ENCODE results near the gene HIPK4.
"Not testable (repeated sequence)": the region's sequence is repeated elsewhere in the genome, so short reads cannot be mapped to it uniquely, and the experiment has no call there.

The HIPK4 gene

DNA sequence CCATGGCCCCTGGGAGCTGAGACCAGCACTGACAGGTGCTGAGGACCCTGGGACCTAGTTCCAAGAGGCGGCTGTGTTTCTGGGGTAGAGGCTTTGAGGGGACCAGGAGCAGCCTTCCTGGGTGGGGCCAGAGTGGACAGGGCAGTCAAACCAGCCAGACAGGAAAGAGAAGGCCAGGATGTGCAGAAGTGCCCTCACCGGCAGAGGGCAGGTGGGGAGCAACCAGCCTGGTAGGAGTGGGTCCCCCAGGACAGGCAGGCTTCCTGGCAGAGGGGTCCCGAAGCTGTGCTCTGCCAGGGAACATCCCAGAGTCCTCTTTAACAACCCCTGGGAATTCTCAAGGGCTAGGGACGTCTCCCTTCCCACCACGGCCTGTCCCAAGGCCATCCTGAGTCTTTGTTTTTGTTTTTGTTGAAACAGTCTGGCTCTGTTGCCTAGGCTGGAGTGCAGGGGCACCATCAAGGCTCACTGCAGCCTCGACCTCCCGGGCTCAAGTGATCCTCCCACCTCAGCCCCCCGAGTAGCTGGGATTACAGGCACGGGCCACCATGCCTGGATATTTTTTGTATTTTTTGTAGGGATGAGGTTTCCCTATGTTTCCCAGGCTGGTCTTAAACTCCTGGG is 3.0 kb upstream of the HIPK4 start:
- DNase-seq: no peak

DNA sequence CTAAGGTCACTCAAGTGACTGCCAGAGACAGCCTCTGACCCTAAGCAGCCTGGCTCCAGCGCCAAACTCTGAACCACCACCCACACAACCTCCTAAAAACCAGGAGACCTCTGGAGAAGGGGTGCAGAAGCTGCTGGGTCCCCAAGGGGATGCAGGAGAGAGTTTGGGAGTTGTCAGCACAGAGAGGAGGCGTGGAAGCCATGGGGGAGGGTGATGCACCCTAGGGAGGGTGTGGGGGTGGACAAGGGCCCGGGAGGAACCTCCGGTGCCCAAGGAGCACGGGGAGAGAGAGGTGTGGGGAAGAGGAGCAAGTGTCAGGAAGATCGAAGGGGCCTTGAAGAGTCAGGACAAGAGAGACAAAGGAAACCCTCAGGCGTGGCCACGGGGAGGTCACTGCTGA is 2.1 kb upstream of the HIPK4 start:
- DNase-seq: no peak

DNA sequence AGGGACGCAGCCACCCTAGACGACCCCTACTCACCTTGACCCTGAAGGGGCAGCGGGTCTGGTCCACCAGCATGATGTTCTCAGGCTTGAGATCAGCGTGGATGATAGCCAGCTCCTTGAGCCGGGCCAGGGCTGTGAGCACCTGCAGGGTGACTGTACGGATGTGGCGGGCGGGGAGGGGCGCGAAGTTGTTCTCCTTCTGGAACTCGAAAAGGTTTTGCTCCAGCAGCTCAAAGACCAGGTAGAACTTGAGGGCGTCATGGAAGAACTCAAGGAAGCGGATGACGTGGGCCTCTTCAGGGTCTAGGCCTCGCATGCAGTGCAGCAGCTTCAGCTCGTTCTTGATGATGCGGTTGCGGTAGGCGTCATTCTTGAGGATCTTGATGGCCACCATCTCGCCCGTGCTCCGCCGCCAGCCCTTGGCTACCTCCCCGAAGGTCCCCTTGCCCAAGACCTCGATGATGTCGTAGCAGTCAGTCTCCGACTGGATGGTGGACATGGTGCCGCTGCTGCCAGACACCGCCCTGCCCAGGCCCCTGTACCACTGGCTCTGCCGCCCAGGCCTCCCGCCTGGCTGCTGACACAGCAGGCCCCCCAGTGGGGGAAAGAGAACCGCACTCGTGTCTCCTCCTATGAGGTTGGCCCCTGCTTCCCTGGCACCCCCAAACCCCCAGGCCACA is 437 bp downstream of the HIPK4 start:
- DNase-seq: no peak

DNA sequence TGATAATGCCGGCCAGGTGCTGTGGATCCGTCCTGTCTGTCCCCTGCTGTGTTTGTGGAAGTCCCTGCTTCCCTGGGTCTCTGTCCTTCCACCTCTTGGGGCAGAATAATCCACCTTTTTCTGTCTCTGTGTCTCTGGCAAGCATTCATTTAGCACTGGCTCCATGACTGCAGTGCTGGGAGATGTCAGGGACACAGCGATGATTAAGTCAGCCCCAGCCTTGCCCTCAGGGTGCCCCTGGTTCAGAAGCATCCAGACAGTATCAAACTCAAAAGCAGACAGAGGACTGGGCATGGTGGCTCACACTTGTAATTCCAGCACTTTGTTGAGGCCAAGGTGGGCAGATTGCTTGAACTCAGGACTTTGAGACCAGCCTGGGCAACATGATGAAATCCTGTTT is 1.5 kb downstream of the HIPK4 start:
- DNase-seq: no peak

DNA sequence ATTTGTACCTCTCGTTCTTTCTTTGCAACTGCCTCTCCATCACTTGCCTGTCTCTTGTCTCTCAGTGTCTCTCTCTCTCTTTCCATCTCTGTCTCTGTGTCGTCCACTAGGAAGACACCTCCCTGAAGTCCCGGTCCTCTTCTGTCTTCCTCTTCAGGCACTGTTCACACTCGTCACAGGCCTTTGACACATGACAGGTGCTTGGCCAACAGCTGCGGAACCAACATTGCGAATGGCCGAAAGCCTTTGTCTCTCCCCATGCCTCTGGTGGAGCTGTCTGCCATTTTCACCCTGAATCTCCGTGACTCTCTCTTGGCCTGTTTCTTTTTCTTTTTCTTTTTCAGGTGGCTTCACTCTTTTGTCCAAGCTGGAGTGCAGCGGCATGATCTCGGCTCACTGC is 2.8 kb downstream of the HIPK4 start:
- no peak for DNase-seq

DNA sequence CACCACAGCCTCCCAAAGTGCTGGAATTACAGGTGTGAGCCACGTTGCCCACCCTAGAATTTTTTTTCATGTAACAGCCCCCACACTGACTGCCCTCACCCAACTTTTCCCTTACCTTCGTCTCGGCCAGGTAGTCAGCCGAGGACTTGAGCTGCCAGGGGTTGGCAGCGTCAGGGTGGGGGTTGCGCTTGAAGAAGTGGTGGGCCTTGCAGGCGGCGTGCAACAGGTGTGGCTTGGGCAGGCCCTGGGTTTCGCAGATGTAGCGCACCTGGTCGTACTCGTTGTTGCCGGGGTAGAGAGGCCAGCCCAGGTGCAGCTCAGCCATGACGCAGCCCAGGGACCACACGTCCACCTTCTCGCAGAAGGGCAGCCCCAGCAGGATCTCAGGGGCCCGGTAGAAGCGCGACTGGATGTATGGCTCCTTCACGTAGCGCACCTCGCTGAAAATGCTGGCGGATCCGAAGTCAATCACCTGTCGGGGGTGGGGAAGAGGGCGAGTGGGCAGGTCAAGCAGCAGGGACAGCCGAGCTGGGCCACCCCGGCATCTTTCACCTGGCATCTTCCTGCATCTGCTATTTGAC is 6.2 kb downstream of the HIPK4 start:
- DNase-seq: no peak

DNA sequence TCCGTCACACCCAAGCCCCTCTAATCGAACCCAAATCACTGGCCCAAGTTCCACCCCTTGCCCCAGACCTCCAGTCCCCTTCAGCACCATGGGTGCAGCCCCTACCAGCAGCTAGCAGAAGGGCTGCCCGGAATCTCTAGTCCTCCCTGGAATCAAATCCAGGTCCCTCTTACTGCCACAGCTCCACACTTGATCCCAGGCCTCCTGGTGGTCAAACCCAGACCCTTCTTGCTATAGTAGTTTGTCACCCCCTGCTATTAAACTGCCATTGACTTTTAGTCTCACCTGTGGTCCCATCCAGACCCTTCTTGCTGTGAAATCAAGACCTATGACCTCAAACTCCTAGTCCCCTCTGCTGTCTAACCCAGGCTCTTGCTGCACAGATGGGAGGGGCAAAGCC is 8.7 kb downstream of the HIPK4 start:
- no peak for DNase-seq

DNA sequence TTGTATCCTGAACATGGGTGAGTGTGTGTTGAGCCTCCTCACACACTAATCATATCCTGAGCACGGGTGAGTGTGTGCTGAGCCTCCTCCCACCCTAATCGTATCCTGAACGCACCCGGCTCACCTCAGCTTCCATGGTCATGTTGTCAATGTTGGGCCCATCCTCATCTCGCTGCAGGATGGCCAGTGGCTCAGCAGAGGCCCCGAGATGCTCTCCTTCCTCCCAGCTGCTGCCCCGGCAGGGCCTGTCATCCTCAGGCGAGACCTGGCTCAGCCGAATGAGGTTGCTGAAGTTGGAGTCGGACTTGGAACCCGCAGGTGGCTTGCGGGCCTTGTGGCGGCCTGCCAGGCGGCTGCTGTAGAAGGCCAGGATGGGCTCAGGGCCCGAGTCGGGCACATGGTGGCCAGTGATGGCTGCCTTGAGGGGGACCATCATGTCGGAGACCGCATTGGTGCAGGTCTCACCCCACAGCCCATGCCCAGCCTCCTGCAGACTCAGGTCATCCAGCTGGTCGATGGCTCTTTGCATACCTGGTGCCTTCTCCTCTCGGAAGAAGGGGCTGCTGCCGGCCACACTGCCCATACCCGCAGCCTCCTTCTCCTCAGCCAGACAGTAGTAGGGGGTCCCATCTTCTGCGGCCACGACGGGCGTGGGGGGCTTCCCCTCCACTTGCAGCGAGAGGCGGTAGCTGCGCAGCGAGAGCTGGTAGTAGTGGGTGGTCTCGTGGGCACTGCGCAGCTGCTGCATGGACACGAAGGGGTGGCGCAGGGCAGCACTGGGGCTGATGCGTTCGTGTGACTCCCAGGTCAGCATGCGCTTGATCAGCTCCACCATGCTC is 9.6 kb downstream of the HIPK4 start:
- no peak for DNase-seq

DNA sequence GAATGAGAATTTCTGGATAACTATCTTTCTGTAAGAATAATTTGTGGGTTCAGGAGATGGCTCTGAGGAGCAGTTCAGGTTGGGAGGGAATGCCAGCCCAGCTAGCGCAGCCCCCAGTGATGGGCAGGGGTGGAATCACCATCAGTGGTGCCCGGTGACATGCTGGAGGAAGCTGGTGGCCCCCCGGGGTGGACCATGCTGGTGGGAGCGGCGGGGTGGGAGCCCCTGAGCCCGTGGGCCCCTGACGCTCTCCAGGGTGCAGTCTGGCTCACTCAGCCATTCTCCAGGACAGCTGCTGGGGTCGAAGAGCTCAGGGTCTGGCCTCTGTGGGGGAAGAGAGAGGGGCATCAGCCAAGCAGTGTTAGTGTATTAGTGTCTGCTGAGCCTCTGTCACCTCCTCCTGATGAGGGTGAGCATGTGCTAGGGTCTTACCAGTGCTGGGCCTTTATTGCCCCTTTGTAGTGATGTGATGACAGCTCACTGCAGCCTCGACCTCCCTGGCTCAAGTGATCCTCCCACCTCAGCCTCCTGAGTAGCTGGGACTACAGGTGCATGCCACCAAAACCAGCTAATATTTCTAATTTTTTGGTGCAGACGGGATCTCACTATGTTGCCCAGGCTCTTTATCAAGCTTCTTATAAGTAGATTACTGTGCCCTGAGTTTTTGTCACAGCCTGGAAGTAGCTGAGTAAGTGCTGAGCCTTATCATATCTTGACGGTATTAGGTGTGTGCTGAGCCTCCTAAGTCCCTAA is 10.4 kb downstream of the HIPK4 start:
- DNase-seq: no peak

DNA sequence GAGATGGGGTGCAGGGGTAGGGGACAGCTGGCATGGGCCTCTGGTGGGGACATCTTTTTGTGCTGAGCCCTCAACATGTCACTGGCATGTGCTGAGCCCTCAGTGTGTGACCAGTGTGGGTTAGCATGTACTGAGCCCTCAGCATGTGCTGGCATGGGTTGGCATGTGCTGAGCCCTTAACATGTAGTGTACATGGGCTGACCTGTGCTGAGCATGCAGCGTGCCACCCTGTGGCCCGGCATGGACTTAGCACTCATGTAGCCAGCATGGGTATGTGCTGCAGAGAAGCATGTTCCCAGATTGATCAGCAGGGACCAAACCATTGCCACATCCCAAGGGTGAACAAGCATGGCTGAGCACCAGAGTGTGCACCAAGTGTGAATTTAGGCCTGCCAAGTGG is 11.5 kb downstream of the HIPK4 start:
- DNase-seq: no peak

DNA sequence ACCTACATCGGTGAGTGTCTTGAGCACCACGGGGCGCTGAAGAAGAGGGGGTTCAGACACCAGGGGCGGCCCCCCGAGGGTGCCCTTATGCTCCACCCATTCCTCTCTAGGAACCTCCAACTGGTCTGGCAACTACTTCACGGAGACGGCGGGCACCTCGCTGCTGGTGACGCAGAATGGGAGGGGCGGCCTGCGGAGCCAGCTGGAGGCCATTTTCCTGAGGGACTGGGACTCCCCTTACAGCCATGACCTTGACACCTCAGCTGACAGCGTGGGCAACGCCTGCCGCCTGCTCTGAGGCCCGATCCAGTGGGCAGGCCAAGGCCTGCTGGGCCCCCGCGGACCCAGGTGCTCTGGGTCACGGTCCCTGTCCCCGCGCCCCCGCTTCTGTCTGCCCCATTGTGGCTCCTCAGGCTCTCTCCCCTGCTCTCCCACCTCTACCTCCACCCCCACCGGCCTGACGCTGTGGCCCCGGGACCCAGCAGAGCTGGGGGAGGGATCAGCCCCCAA is 12.1 kb downstream of the HIPK4 start:
- DNase-seq: no peak

DNA sequence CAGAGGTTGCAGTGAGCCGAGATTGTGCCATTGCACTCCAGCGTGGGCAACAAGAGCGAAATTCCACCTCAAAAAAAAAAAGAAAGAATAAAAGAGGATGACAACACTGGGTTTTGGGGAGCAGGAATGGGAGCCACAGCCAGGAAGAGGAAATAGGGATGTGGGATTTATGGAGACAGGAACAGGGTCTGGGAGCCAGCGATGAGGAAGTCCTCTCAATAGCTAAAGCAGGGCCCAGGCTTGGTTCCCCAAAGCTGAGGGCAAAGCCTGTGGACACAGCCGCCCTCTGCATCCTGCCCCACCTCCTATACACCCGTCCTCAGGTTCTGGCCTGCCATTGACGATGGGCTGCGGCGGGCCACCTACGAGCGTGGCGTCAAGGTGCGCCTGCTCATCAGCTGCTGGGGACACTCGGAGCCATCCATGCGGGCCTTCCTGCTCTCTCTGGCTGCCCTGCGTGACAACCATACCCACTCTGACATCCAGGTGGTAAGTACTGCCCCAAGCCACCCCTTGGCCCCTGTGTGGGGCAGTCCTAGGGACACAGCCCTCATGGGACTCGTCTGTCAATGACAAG is 13.6 kb downstream of the HIPK4 start:
- DNase-seq: no peak

DNA sequence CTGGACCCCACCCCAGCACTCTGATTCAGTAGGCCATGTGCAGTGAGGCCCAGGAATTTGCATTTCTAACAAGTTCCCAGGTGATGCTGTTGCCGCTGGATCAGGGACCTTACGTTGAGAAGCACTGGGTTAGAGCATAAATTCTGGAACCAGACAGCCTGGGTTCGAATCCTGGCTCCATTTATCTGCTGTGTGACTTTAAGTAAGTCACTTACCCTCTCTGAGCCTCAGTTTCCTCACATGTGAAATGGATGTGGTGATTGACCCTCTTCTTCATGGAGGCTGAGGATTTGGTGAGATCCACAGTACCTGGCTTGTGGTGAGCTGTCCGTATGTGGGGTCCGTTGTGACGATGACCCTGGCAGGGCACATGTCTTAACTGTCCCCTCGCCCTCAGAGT is 15.9 kb downstream of the HIPK4 start:
- DNase-seq: no peak

DNA sequence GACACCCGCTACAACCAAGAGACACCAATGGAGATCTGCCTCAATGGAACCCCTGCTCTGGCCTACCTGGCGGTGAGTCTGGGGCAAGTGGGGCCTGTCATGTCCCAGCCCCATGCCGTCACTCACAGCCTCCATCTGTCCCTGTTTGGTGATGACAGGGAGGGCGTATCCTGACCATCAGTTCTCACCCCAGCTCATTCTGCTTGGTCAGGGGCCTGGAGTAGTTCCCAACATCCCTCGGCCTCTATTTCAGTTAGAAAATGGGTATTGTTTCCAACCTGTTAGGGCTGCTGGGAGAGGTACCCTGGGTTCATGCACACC is 18.2 kb downstream of the HIPK4 start:
- no peak for DNase-seq

DNA sequence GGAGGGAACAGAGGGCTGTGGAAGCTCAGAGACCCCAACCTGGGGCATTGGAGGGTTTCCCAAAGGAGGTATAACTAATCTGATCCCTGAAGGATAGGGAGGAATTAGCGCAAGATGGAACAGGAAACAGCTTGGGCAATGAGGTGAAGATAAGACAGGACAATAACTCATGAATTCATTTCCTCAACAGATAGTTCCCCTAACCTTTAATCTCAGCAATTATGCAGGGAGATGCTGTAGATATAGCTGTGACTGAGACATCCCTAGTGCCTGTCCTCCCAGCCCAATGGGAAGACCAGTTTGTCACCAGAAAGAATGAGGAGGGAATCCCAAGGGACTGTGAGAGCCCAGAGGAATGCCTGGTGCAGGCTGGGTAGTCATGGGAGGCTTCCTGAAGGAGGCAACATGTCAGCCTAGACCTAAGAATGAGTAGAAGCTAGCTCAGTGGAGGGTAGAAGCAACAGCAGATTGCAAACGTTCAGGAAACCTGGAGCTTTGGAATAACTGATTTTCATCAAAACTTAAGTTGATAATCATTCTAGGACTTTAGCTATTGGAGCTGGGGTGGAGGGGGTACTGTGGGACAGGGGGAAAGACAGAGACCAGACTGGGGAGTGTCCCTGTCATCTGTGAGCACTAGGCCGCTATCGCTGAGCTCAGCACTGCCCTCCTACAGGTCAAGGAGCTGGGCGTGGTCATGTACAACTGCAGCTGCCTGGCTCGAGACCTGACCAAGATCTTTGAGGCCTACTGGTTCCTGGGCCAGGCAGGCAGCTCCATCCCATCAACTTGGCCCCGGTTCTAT is 18.8 kb downstream of the HIPK4 start:
- DNase-seq: no peak

DNA sequence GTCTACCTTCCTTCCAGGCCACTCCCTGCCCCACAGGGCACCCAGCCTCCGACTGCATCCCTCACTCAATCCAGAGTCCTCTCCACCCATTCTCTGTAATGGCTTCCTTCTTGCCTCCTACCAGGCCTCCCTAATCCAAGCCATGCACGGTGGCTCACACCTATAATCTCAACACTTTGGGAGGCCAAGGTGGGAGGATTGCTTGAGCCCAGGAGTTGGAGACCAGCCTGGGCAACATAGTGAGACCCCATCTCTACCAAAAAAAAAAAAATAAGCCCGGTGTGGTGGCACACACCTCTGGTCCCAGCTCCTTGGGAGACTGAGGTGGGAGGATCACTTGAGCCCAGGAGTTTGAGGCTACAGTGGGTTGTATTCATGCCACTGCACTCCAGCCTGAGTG is 19.7 kb downstream of the HIPK4 start:
- DNase-seq: not testable (repeated sequence)

DNA sequence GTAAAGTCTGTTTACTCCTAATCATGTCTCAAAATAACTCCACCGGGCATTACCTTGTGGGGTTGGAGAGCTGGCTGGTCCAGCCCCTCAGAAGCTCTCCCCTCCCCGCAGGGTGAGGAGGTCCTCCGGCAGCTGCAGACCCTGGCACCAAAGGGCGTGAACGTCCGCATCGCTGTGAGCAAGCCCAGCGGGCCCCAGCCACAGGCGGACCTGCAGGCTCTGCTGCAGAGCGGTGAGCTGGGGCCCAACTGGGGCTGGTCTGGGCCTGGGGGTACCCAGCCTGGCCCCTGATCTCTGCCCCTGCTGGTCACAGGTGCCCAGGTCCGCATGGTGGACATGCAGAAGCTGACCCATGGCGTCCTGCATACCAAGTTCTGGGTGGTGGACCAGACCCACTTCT is 20.2 kb downstream of the HIPK4 start:
- DNase-seq: no peak

DNA sequence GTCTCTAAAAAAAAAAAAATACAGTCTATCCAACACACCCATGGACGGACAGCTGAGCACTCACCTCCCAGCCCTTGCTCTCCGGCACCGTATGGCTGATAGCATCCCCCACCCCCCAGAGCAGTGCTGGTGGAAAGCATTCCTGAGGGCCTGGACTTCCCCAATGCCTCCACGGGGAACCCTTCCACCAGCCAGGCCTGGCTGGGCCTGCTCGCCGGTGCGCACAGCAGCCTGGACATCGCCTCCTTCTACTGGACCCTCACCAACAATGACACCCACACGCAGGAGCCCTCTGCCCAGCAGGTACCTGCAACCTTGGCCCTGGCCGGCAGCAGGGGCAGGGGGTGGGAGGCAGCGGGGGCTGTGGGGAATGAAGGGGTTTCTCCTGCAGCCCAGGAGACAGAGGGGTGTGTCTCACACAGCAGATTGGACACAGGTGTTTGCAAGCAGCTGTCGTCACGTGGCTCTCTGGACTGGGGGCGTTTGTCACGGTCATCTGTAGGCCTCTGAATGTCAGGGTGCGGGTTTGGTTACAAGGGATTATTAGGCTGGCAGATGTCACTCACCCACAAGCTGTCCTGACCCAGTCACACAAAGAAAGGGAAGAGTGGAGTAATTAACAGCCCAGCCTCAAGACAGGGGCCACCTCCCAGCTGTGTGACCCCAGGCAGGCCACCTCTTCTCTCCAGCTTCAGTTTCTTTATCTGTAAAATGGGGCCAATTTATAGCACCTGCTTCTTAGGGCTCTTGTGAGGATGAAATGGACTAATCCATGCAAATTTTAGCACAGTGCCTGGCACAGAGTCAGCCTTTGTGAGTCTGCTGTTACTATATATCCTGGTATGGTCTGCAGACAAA is 22.2 kb downstream of the HIPK4 start:
- no peak for DNase-seq

DNA sequence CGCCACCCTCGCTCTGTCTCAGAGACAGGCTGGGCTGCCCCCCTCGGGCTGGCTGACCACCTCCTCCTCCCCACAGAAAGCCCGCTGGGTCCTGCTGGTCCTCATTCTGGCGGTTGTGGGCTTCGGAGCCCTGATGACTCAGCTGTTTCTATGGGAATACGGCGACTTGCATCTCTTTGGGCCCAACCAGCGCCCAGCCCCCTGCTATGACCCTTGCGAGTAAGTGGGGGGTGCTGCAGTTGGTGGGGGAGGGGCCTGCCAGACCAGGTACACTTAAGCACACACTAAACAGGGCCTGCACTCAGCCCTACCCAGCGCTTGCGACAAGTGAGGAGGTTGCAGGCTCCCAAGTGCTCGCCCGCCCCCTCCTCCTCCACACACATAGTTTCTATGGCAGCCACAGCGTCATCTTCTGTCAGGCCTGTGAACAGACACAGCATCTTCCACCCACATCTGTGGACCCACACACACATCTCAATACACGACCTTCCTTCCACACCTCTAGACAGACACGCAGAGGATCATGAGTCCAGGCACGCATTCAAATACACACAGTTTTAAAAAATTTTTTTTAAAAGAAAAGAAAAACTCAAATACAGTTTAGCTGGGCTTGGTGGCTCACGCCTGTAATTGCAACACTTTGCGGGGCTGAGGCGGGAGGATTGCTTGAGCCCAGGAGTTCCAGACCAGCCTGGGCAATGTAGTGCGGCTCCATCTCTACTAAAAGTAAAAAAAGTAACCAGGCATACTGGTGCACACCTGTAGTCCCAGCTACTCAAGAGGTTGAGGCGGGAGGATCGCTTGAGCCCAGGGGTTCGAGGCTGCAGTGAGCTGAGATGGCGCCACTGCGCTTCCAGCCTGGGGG is 23.1 kb downstream of the HIPK4 start:
- DNase-seq: no peak
